Thymus (tissue), 11 donors: ENCODE measurements around the gene GSTCD. TPM values are rescaled to one million over a fixed set of nuclear protein-coding genes. Genes with fewer than 3 reads are reported as not detected.
A peak's percentile ranks its signal among the peaks of the same experiment; 100 is the strongest.
"Not testable (repeated sequence)": the region's sequence is repeated elsewhere in the genome, so short reads cannot be mapped to it uniquely, and the experiment has no call there.

ENCODE experiments used
- DNase-seq, 9 donors: peaks; one replicate each; pipeline ENCODE4 v3.0.0-alpha.2; 2013; ENCODE audit warnings: low spot score in 9 of 9, low read depth in 6 of 9, missing footprints in 1 of 9
- H3K27ac ChIP-seq, 2 donors: one replicate each; pipeline ENCODE4 v1.5.1; 2013; ENCODE audit warnings: control low read depth in 1 of 2, low read depth in 1 of 2, low read length in 1 of 2, mild to moderate bottlenecking in 1 of 2, moderate library complexity in 1 of 2
- H3K27me3 ChIP-seq, 2 donors: one replicate each; pipeline ENCODE4 v1.5.1; 2013; ENCODE audit warnings: low read length in 1 of 2; ENCODE audit not compliant: control insufficient read depth in 2 of 2, insufficient read depth in 1 of 2
- H3K36me3 ChIP-seq, 2 donors: one replicate each; pipeline ENCODE4 v1.5.1; 2013; ENCODE audit warnings: low read length in 1 of 2, mild to moderate bottlenecking in 1 of 2, moderate library complexity in 1 of 2; ENCODE audit not compliant: control insufficient read depth in 2 of 2, insufficient read depth in 2 of 2
- H3K4me1 ChIP-seq, 2 donors: one replicate each; pipeline ENCODE4 v1.5.1; 2013; ENCODE audit warnings: low read length in 2 of 2; ENCODE audit not compliant: control insufficient read depth in 2 of 2, insufficient read depth in 2 of 2
- H3K4me3 ChIP-seq, 2 donors: one replicate each; pipeline ENCODE4 v1.5.1; 2013; ENCODE audit warnings: low read length in 2 of 2, control low read depth in 1 of 2, mild to moderate bottlenecking in 1 of 2
- H3K9me3 ChIP-seq, 2 donors: one replicate each; pipeline ENCODE4 v1.5.1; 2013; ENCODE audit warnings: low read length in 1 of 2, mild to moderate bottlenecking in 1 of 2; ENCODE audit not compliant: control insufficient read depth in 2 of 2, insufficient read depth in 1 of 2
- WGBS: extraction: QIAGEN DNeasy Blood & Tissue Kit; methylation state at CpG from one replicate; pipeline ENCODE4 v1.1.7; 2013; 5-methylcytosine and 5-hydroxymethylcytosine counted together
- polyA plus RNA-seq: library from polyadenylated mRNA; stranded (reverse); fragments of 200-250 nt; gene quantifications from one replicate; pipeline ENCODE4 v1.2.3, GENCODE V29; 2013
- total RNA-seq: library from RNA; stranded (reverse); fragments of 120-200 nt; gene quantifications from one replicate; pipeline ENCODE4 v1.2.4, GENCODE V29; 2013
- donor health status: healthy.

The GSTCD gene
- total and polyA plus RNA-seq, 2 donors = 3.3 to 9.1 TPM

GRCh38 chr4:105710012-105710600, 1.5 kb downstream of the GSTCD start:
- DNase-seq = no peak
- 93% methylated on average over 16 of the region's 16 CpGs for WGBS
- no peak overlapping the region for H3K4me3 ChIP-seq
- H3K27me3 ChIP-seq = no peaks in the 10 kb centered on the region
- no peak overlapping the region for H3K27ac ChIP-seq
- H3K4me1 ChIP-seq = peaks cover 0 to 11% of the 10 kb centered on the region in 2 donors
- H3K9me3 ChIP-seq = no peaks in the 10 kb centered on the region
- no peaks in the 10 kb centered on the region for H3K36me3 ChIP-seq

- DNase-seq = no peak
Observed at GRCh38 chr4:105710678-105711077, 2.1 kb downstream of the GSTCD start.

GRCh38 chr4:105712766-105713165, 4.2 kb downstream of the GSTCD start:
- Histone ChIP-seq H3K4me1 (peaks cover 0 to 4% of the 10 kb centered on the region in 2 donors), H3K27ac (no peak overlapping the region), H3K4me3 (no peak overlapping the region), H3K27me3 (no peaks in the 10 kb centered on the region), H3K9me3 (no peaks in the 10 kb centered on the region), H3K36me3 (peaks cover 0 to 2% of the 10 kb centered on the region in 2 donors)
- WGBS = 97% methylated on average over 2 of the region's 2 CpGs
- DNase-seq = no peak

More at GRCh38 chr4:105710678-105711077, 2.1 kb downstream of the GSTCD start:
- H3K4me3 ChIP-seq = no peak overlapping the region
- no peak overlapping the region for H3K27ac ChIP-seq
- no peaks in the 10 kb centered on the region for H3K9me3 ChIP-seq
- 95% methylated on average over 6 of the region's 6 CpGs for WGBS
- H3K4me1 ChIP-seq = peaks cover 0 to 11% of the 10 kb centered on the region in 2 donors
- H3K27me3 ChIP-seq = no peaks in the 10 kb centered on the region
- no peaks in the 10 kb centered on the region for H3K36me3 ChIP-seq

- Histone ChIP-seq H3K27ac (no peak overlapping the region), H3K9me3 (no peaks in the 10 kb centered on the region), H3K4me3 (no peak overlapping the region), H3K27me3 (no peaks in the 10 kb centered on the region), H3K4me1 (peaks cover 0 to 4% of the 10 kb centered on the region in 2 donors), H3K36me3 (peaks cover 1 to 4% of the 10 kb centered on the region in 2 donors)
- 18% methylated on average over 5 of the region's 5 CpGs for WGBS
- DNase-seq = no peak
Observed at GRCh38 chr4:105714071-105714521, 5.5 kb downstream of the GSTCD start.

- 94% methylated on average over 1 of the region's 1 CpG for WGBS
- Histone ChIP-seq H3K4me3 (no peak overlapping the region), H3K27ac (no peak overlapping the region), H3K4me1 (no peaks in the 10 kb centered on the region), H3K27me3 (no peaks in the 10 kb centered on the region), H3K36me3 (peaks cover 4 to 7% of the 10 kb centered on the region in 2 donors), H3K9me3 (no peaks in the 10 kb centered on the region)
- no peak for DNase-seq
Observed at GRCh38 chr4:105714932-105715331, 6.3 kb downstream of the GSTCD start.

GRCh38 chr4:105715692-105716278, 7.2 kb downstream of the GSTCD start:
- Histone ChIP-seq H3K4me1 (no peaks in the 10 kb centered on the region), H3K9me3 (no peaks in the 10 kb centered on the region), H3K27me3 (no peaks in the 10 kb centered on the region), H3K27ac (no peak overlapping the region), H3K36me3 (peaks cover 4 to 7% of the 10 kb centered on the region in 2 donors), H3K4me3 (no peak overlapping the region)
- DNase-seq = peak in 4 of 9 donors; percentile 6 to 46 (median 11)
- WGBS = 53% methylated on average over 4 of the region's 4 CpGs

- Histone ChIP-seq H3K4me3 (no peak overlapping the region), H3K27ac (no peak overlapping the region), H3K36me3 (peaks cover 4 to 7% of the 10 kb centered on the region in 2 donors), H3K9me3 (no peaks in the 10 kb centered on the region), H3K4me1 (no peaks in the 10 kb centered on the region), H3K27me3 (no peaks in the 10 kb centered on the region)
- no peak for DNase-seq
- WGBS = 96% methylated on average over 2 of the region's 2 CpGs
Observed at GRCh38 chr4:105719204-105719603, 10.6 kb downstream of the GSTCD start.

- Histone ChIP-seq H3K36me3 (peaks cover 0 to 6% of the 10 kb centered on the region in 2 donors), H3K27ac (no peak overlapping the region), H3K4me1 (no peaks in the 10 kb centered on the region), H3K9me3 (no peaks in the 10 kb centered on the region), H3K4me3 (no peak overlapping the region), H3K27me3 (no peaks in the 10 kb centered on the region)
- no peak for DNase-seq
- 98% methylated on average over 2 of the region's 2 CpGs for whole genome bisulfite sequencing
Observed at GRCh38 chr4:105725623-105726022, 17.0 kb downstream of the GSTCD start.

- not testable (repeated sequence) for H3K27me3 ChIP-seq, H3K27ac ChIP-seq, H3K9me3 ChIP-seq, DNase-seq, H3K36me3 ChIP-seq, H3K4me3 ChIP-seq, H3K4me1 ChIP-seq
- 98% methylated on average over 4 of the region's 4 CpGs for WGBS
Observed at GRCh38 chr4:105729895-105730294, 21.3 kb downstream of the GSTCD start.
